Measurements from ENCODE around the gene SUV39H1.

DNA sequence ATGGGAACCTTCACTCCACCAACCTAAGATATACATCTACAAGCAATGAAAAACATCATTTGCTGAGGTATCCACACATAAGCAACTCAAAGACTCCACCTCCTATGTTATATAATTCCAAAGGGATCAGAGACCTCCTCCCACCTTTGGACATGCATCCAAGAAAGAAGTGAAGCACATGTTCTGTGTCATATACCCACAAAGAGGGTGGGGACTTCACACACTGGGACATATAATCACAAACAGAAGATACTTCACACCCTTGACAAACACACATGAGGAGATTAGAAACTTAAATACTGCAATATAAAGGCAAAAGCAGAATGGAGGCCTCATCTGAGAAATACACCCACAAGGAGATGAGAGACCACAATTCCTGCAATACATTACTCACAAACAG lies 25.4 kb downstream of the SUV39H1 start:
- TF ChIP-seq, protein P1, sequence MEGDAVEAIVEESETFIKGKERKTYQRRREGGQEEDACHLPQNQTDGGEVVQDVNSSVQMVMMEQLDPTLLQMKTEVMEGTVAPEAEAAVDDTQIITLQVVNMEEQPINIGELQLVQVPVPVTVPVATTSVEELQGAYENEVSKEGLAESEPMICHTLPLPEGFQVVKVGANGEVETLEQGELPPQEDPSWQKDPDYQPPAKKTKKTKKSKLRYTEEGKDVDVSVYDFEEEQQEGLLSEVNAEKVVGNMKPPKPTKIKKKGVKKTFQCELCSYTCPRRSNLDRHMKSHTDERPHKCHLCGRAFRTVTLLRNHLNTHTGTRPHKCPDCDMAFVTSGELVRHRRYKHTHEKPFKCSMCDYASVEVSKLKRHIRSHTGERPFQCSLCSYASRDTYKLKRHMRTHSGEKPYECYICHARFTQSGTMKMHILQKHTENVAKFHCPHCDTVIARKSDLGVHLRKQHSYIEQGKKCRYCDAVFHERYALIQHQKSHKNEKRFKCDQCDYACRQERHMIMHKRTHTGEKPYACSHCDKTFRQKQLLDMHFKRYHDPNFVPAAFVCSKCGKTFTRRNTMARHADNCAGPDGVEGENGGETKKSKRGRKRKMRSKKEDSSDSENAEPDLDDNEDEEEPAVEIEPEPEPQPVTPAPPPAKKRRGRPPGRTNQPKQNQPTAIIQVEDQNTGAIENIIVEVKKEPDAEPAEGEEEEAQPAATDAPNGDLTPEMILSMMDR (IDR thresholded peaks at IDR 0.05): no peak
- TF ChIP-seq EP300 (IDR thresholded peaks at IDR 0.05) (no peak), POLR2A (IDR thresholded peaks at IDR 0.05) (no peak)

All from upper lobe of left lung (tissue), 4 donors.